Left renal pelvis (tissue), 4 donors: ENCODE data around the gene ABCB10. TPM values are rescaled to one million over a fixed set of nuclear protein-coding genes. Genes with fewer than 3 reads are reported as not detected.
"Not testable (repeated sequence)": the region's sequence is repeated elsewhere in the genome, so short reads cannot be mapped to it uniquely, and the experiment has no call there.

Source experiments
- DNase-seq, 4 donors: peaks; one replicate each; pipeline ENCODE4 v3.0.0-alpha.2; 2013; ENCODE audit warnings: low read depth in 4 of 4, low spot score in 3 of 4
- polyA plus RNA-seq, 4 donors: library from polyadenylated mRNA; unstranded; fragments of 120-200 nt; gene quantifications; one replicate each; pipeline ENCODE4 v1.2.1, GENCODE V29; 2013; ENCODE audit not compliant: insufficient read length in 4 of 4

Gene ABCB10
- polyA plus RNA-seq, 4 donors: 19.1 to 22.1 (median 20.2) TPM

DNA sequence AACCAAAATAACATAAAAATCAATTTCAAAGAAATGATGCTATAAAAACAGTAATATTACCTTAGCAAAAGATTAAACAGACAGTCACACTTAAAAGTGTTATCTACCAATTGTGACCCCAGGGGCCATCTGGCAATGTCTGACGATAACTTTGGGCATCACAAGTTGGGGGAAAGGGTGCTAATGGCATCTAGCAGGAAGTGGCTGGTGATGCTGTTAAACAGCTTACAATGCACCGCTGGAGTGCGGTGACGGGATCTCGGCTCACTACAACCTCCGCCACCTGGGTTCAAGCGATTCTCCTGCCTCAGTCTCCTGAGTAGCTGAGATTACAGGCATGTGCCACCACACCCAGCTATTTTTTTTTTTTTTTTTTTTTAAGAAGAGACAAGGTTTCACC, 78.0 kb downstream of the ABCB10 start:
- DNase-seq: no peak

GRCh38 chr1:229479660-229480399, 78.7 kb downstream of the ABCB10 start:
- DNase-seq: no peak

DNA sequence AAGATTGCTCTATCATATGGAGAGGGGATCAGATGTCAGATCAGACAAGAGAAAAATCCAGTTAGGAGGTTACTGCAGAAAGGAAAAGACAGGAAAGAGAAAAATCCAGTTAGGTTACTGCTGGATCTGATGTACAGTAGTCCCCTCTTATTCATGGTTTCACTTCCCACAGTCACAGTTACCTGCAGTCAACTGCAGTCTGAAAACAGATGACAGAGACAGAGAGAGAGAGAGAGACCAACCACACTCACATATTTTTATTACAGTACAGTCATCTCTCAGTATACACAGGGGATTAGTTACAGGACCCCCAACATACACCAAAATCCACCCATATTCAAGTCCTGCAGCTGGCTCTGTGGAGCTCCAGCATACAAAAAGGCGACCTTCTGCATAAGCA, 79.7 kb downstream of the ABCB10 start:
- no peak for DNase-seq

GRCh38 chr1:229475859-229476258, 82.6 kb downstream of the ABCB10 start:
- DNase-seq: not testable (repeated sequence)

DNA sequence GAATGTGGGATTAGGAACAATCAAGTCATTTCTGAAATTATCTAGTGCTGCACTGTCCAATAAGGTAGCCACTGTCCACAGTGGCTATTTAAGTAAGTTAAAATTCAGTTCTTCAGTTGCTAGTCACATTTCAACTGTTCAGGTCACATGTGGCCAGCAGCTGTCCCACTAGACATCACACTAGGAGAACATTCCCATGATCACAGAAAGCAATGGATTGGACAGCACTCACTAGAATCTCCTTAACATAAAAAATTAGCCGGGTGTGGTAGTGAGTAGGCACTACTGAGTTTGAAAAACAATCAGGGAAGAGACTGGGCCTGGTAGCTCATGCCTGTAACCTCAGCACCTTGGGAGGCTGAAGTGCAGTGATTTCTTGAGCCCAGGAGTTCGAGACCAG, 84.0 kb downstream of the ABCB10 start:
- DNase-seq: no peak

DNA sequence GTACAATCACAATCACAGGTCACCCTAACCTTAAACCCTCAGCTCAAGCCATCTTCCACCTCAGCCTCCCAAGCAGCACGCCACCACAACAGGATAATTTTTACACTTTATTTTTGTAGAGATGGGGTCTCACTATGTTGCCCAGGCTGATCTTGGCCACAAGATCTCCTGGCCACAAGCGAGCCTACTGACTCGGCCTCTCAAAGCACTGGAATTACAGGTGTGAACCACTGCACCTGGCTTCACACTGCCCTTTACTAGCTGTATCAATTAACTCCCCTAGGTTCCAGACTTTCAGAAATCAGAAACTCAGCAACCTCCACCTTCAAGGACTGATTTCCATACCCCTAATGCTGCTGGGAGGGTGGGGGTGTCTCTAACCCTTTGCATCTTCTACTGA, 87.3 kb downstream of the ABCB10 start:
- DNase-seq: no peak

- DNase-seq: no peak
These were observed 88.0 kb downstream of the ABCB10 start for GRCh38 chr1:229470406-229471043.

GRCh38 chr1:229466887-229467286, 91.6 kb downstream of the ABCB10 start:
- DNase-seq: no peak

Other genes starting within 250 kb of the ABCB10 start
- 10 to 100 TPM in 2 of 4 donors, 1 to 10 TPM in 2; 8.2 to 11.5 (median 9.9) TPM for gene CCSAP, start 215.7 kb downstream of the ABCB10 start, polyA plus RNA-seq
- gene ACTA1, start 124.6 kb downstream of the ABCB10 start, polyA plus RNA-seq: 1 to 10 TPM in 3 of 4 donors, under 1 TPM in 1; 0.61 to 2.4 (median 1.5) TPM
- gene NUP133, start 50.4 kb downstream of the ABCB10 start, polyA plus RNA-seq: 10 to 100 TPM; 34.7 to 56.9 (median 47.3) TPM
- gene TAF5L, start 67.4 kb upstream of the ABCB10 start, polyA plus RNA-seq: 10 to 100 TPM; 15.1 to 21.3 (median 18.9) TPM
- gene URB2, start 67.5 kb upstream of the ABCB10 start, polyA plus RNA-seq: 1 to 10 TPM; 7.2 to 8.5 (median 7.5) TPM